Right lobe of liver (tissue), 6 donors: ENCODE data around the gene CHMP2A. TPM values are rescaled to one million over a fixed set of nuclear protein-coding genes. Genes with fewer than 3 reads are reported as not detected.
A peak's percentile ranks its signal among the peaks of the same experiment; 100 is the strongest.

Experiments
- ATAC-seq, 4 donors: fragments of 200-7000 bp; cut with Tn5 transposase; one replicate each; pipeline ENCODE4 v1.9.1; 2020; ENCODE audit warnings: mild to moderate bottlenecking in 4 of 4, moderate library complexity in 4 of 4
- DNase-seq, 3 donors: peaks; one replicate each; pipeline ENCODE4 v3.0.0-alpha.2; 2020
- H3K27ac ChIP-seq, 3 donors: fragments of 200-600 bp; one replicate each; pipeline ENCODE4 v1.8.0; 2022
- H3K27me3 ChIP-seq, 2 donors: fragments of 200-600 bp; one replicate each; pipeline ENCODE4 v1.8.0; 2022
- H3K36me3 ChIP-seq, 4 donors: fragments of 200-600 bp; sonication (generic) in 1 of 4; one replicate each; pipeline versions ENCODE4 v1.5.1 to v1.8.0; 2017 to 2022; ENCODE audit warnings: control low read depth in 1 of 4
- H3K4me1 ChIP-seq, 4 donors: fragments of 200-600 bp; sonication (generic) in 1 of 4; one replicate each; pipeline versions ENCODE4 v1.5.1 to v1.8.0; 2017 to 2022; ENCODE audit warnings: control low read depth in 1 of 4
- H3K4me3 ChIP-seq, 3 donors: fragments of 200-600 bp; one replicate each; pipeline ENCODE4 v1.8.0; 2022
- H3K9me3 ChIP-seq, 4 donors: fragments of 200-600 bp; sonication (generic) in 1 of 4; one replicate each; pipeline versions ENCODE4 v1.5.1 to v1.8.0; 2017 to 2022; ENCODE audit warnings: control low read depth in 1 of 4
- CTCF ChIP-seq, 4 donors: fragments of 200-600 bp in 3 of 4; fragments of 450-650 bp in 1 of 4; IDR thresholded peaks; one replicate each; pipeline versions ENCODE4 v1.5.1 to v1.8.0; 2016 to 2022; ENCODE audit warnings: antibody characterized with exemption in 4 of 4, mild to moderate bottlenecking in 2 of 4
- POLR2A ChIP-seq: fragments of 450-650 bp; IDR thresholded peaks from one replicate; pipeline ENCODE4 v1.6.1; 2017; ENCODE audit warnings: antibody characterized with exemption, mild to moderate bottlenecking
- WGBS: methylation state at CpG from one replicate; pipeline ENCODE4 v1.1.6; 2018; ENCODE audit warnings: low coverage, low lambda C conversion rate; ENCODE audit not compliant: insufficient coverage; ENCODE audit errors: missing lambda C conversion rate; 5-methylcytosine and 5-hydroxymethylcytosine counted together
- intact Hi-C, 2 donors: fragments of 100-400 bp; cut with DNase I; formaldehyde crosslinking; loops; one replicate each; pipeline versions ENCODE4 v1.11.2 to v1.14.1; 2022
- total RNA-seq, 6 experiments: library from RNA; depleted of rRNA in 2 of 6; stranded (reverse); fragments of >200 nt in 2 of 6; fragmentation: NEBNext Ultra II Directional in 3 of 6; extraction: Animal tissue kit (Norgen Biotek cat#: 25700) in 3 of 6; gene quantifications; one replicate each; pipeline versions ENCODE4 v1.1.0 to v1.2.4, GENCODE V29; 2016 to 2023
- donor health status: DM: no; HTN: yes; CAD: no.
- donor health status: DM: no; HTN: no; CAD: no.
- donor health status: DM: no; HTN: no; CAD: no.
- donor health status: DM: no; HTN: yes; CAD: no.
- donor health status: DM: no; HTN: yes; CAD: no.

Gene CHMP2A
- total RNA-seq, 6 experiments from 2014 or later: 62.1 to 90.9 (median 70.7) TPM

GRCh38 chr19:58572818-58573657 lies 18.1 kb upstream of the CHMP2A start, which contains the start of gene MZF1:
TSS of gene MZF1 (minus strand) at chr19:58573335. CDS start at chr19:58571389, 1,946 bp downstream.
- TF ChIP-seq CTCF (IDR thresholded peaks at IDR 0.05) (peak in 1 of 4 donors; percentile 8), POLR2A (peak; percentile 47)

GRCh38 chr19:58572026-58572817 lies 17.3 kb upstream of the CHMP2A start:
- WGBS: 64% methylated on average over 13 of the region's 24 CpGs

More at GRCh38 chr19:58572818-58573657, 18.1 kb upstream of the CHMP2A start, which contains the start of gene MZF1:
- Histone ChIP-seq H3K27ac (peak within 1 kb of the TSS; percentile 86 to 96 (median 89)), H3K9me3 (no peaks in the 10 kb centered on the region), H3K36me3 (peaks cover 0 to 5% (median 0%) of the 10 kb centered on the region in 4 donors), H3K4me1 (peaks cover 0 to 17% (median 3%) of the 10 kb centered on the region in 4 donors), H3K27me3 (no peaks in the 10 kb centered on the region), H3K4me3 (peak within 1 kb of the TSS; percentile 67 to 75 (median 73))
- ATAC-seq (peak; percentile 71 to 80 (median 75)), DNase-seq (peak; percentile 99 to 100 (median 100))
- WGBS: under 1% methylated on average over 66 of the region's 75 CpGs
- intact Hi-C loops: no loop called here

GRCh38 chr19:58571575-58571947 lies 16.7 kb upstream of the CHMP2A start:
- H3K4me3 ChIP-seq: no peak overlapping the region
- no peaks in the 10 kb centered on the region for H3K27me3 ChIP-seq
- H3K36me3 ChIP-seq: peaks cover 0 to 10% (median 0%) of the 10 kb centered on the region in 4 donors
- DNase-seq (peak in 2 of 3 donors; percentile 20 to 31), ATAC-seq (no peak)
- no peak overlapping the region for H3K27ac ChIP-seq
- intact Hi-C loops: no loop called here
- H3K9me3 ChIP-seq: no peaks in the 10 kb centered on the region
- no peak for TF ChIP-seq CTCF (IDR thresholded peaks at IDR 0.05)
- TF ChIP-seq POLR2A: no peak
- 95% methylated on average over 7 of the region's 8 CpGs for WGBS
- peaks cover 0 to 17% (median 3%) of the 10 kb centered on the region in 4 donors for H3K4me1 ChIP-seq

More at GRCh38 chr19:58572026-58572817, 17.3 kb upstream of the CHMP2A start:
- H3K27me3 ChIP-seq: no peaks in the 10 kb centered on the region
- H3K27ac ChIP-seq: peak overlapping the region; percentile 86 to 96 (median 89)
- no peaks in the 10 kb centered on the region for H3K9me3 ChIP-seq
- TF ChIP-seq CTCF (IDR thresholded peaks at IDR 0.05) (no peak), POLR2A (no peak)
- peaks cover 0 to 6% (median 0%) of the 10 kb centered on the region in 4 donors for H3K36me3 ChIP-seq
- DNase-seq (no peak), ATAC-seq (no peak)
- peak overlapping the region; percentile 67 to 75 (median 73) for H3K4me3 ChIP-seq
- intact Hi-C loops: no loop called here
- H3K4me1 ChIP-seq: peaks cover 0 to 17% (median 3%) of the 10 kb centered on the region in 4 donors

GRCh38 chr19:58570770-58571574 lies 16.1 kb upstream of the CHMP2A start:
- DNase-seq (peak; percentile 28 to 58 (median 48)), ATAC-seq (no peak)
- no peaks in the 10 kb centered on the region for H3K27me3 ChIP-seq
- no peaks in the 10 kb centered on the region for H3K9me3 ChIP-seq
- peaks cover 0 to 17% (median 3%) of the 10 kb centered on the region in 4 donors for H3K4me1 ChIP-seq
- intact Hi-C loops: no loop called here
- H3K4me3 ChIP-seq: no peak overlapping the region
- TF ChIP-seq CTCF (IDR thresholded peaks at IDR 0.05) (no peak), POLR2A (no peak)
- H3K36me3 ChIP-seq: peaks cover 0 to 10% (median 0%) of the 10 kb centered on the region in 4 donors
- H3K27ac ChIP-seq: no peak overlapping the region
- WGBS: 95% methylated on average over 7 of the region's 25 CpGs
